Fibroblast of gingiva (primary cell): ENCODE measurements around the gene HDAC4.

Source experiments
- DNase-seq: peaks from one replicate; pipeline ENCODE4 v3.0.0-alpha.2; 2011; ENCODE audit warnings: low read depth

HDAC4 gene

DNA sequence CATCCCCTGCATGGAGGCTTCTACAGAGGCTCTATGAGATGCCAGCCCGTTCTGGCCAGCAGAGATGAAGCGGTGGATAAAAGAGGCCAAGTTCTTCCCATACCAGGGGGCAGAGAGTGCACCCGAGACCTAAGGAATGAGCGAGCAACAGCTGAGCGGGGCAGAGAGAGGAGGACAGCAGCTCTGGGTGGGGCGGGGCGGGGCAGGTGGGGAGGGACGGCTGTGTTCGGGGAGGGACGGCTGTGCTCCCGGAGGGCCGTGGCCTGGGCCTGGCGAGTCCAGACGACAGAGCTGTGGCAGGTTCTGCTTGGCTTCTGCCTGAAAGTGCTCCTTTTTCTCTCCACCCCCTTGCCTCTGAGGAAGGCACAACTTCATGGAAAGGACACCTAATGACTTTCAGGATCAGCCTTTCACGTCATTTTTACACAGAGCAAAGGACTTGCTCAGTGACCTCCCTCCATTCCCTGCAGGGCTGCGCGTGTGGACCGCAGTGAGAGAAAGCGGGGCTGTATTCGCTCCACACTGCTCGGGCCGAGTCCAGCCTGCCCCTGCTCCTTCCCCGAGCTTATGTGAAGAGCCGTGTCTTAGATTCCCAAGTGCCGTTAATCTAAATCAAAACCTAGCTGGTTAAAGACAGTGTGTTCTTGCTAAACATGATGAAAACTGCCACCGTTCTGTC is 232.9 kb downstream of the HDAC4 start:
- no peak for DNase-seq

DNA sequence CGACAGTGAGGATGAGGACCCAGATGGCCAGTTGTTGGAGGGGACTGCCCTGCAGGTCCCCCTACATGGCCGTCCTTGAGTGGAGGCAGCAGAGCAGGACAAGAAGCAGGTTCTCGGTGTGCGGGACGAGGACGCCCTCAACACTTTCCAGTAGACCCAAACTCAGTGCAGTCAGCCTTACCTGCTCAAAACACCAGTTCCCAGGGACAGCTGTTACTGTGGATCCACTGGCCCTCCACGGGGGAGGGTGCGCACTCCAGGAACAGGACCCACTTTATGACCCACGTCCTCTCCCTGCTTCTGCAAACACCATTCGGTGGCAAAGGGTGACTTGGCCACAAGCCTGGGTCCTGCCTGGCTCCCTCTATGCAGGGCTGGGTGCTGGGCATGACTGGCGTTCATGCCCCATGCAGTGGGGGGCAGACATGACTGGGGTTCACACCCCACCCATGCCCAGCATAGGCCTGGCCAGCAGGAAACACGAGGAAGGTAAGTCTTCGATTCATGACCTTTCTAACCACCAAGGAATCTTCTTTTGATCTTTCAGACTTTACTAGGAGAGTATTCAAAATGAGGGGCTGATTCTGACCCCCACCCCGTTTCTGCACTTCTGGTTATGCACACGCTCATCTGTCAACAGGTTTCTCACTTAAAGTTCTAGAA is 233.7 kb downstream of the HDAC4 start:
- no peak for DNase-seq

- DNase-seq, result no peak
Observed at GRCh38 chr2:239166201-239166834, 234.5 kb downstream of the HDAC4 start.

DNA sequence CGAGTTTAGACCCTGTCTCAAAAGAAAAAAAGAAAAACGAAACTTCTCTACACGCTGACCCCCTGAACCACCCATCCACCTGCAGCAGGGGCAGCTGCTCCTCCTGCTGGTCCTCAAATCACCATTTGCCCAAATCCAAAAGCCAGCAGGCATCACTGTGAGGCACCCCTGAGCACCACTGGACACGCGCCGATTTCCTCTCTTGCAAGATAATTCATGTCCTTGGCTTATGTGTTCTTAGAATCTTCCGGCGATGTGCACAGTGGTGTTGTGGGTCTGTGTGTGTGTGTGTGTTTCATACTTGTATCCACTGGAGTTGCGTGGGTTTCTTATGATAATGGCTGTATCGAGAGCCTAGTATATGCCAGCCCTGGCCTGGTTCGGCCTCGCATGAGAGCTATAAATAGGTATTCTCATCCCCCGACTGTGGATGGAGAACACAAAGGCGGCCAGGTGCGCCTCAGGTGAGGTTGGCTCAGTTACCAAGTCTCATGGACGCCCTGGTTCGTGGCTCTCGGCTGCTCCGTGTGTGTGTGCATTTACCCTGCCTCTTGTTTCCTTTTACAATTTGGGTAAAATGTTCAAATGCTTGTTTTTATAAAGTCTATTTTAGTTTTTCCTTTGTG is 235.5 kb downstream of the HDAC4 start:
- no peak for DNase-seq

DNA sequence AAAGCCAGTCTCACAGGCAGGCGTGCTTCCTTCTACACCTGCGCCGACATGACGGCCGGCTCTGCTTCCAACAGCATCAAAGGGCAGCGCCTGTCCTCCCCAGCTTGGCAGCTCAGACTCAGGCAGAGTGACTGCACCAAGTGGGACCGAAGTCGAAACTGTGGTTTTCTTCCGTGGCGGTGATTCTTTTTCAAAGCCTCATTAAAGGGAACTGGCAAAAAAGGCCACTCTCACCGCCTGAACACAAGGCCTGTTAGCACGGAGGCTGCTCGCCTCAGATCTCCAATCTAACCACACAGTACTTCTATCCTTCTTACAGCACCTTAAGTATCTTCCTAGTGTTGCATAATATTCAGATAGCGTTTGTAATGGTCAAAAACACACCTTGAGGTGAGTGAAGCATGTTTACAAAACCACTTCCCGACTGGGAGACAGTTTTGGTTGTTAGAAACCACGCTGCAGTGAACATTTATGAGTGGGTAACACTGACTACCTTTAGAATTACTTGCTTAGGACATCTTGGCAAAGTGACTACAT is 236.4 kb downstream of the HDAC4 start:
- no peak for DNase-seq

DNA sequence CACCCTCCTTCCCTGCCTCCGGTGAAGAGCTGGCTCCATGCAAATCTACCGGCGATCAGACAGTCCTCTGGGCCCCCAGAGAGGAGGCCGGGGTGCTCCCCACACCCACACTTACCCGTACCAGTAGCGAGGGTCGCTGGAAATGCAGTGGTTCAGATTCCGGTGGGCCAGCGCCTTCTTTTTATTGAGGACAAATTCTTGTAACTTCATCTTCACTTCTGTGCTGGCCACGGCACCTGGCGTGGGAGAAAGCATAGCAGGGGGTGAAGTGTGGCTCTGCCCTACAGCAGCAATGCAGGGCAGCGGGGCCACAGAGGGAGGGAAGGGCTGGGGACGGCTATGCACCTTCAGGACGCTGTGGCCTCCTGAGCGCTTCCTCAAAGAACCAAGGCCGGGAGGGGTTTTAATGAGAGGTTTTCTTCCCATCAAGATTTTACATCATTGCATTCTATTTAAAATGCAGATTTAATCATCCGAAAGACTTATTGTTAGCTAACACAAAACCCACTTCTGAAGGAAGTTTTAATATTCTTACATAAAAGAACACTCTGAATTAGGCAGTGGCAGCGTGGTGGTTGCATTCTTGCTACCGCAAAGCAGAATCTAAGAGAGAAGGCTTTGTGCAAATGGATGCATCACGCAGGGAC is 237.0 kb downstream of the HDAC4 start:
- no peak for DNase-seq

- DNase-seq, result no peak
Observed at GRCh38 chr2:239162976-239163687, 237.7 kb downstream of the HDAC4 start.

- DNase-seq, result no peak
Observed at GRCh38 chr2:239162141-239162821, 238.5 kb downstream of the HDAC4 start.

DNA sequence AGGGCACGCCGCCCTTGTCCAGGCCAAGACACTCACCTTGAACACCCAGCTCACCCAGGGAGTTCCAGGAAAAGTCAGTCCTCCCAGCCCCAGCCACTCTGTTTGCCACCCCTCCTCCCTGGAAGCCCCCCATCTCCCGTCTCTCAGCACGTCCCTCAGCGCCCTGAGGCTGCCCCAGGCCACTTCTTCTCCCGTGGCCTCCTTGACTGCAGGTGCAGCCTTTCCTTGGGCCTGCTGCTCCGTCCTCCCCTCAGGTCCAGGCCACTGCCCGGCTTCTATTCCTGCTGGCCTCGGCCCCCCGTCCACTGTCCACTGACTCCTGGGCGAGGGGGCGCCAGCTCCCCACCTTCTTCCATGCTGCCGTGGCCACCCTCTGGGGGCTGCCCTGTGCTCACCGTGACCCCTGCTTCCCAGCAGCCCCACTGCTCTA is 239.1 kb downstream of the HDAC4 start:
- no peak for DNase-seq

GRCh38 chr2:239160226-239161143 is 240.3 kb downstream of the HDAC4 start:
- DNase-seq, result no peak

GRCh38 chr2:239159476-239159911 is 241.3 kb downstream of the HDAC4 start:
- no peak for DNase-seq

- DNase-seq, result no peak
Observed at GRCh38 chr2:239158641-239159475, 242.0 kb downstream of the HDAC4 start.

DNA sequence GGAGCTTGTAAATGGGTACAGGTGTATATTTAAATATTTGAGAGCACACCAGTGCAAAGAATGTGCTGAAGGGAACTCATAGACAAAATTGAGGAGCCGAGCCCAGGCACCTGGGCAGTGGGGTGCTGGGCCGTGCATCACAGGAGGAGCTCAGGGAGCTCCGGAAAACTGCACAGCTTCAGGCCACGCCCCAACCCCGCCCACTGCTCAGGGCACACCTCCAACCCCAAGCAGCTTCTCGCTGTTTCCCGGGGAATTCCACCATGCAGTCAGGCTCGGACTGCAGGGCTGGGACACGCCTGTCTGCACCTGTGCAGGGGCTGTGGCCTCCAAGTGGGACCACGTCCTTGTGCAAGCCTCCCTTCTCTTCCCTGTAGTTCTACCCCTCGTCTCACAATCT is 243.0 kb downstream of the HDAC4 start:
- no peak for DNase-seq

GRCh38 chr2:239157269-239157668 is 243.6 kb downstream of the HDAC4 start:
- no peak for DNase-seq

- DNase-seq, result no peak
Observed at GRCh38 chr2:239156516-239157265, 244.1 kb downstream of the HDAC4 start.

DNA sequence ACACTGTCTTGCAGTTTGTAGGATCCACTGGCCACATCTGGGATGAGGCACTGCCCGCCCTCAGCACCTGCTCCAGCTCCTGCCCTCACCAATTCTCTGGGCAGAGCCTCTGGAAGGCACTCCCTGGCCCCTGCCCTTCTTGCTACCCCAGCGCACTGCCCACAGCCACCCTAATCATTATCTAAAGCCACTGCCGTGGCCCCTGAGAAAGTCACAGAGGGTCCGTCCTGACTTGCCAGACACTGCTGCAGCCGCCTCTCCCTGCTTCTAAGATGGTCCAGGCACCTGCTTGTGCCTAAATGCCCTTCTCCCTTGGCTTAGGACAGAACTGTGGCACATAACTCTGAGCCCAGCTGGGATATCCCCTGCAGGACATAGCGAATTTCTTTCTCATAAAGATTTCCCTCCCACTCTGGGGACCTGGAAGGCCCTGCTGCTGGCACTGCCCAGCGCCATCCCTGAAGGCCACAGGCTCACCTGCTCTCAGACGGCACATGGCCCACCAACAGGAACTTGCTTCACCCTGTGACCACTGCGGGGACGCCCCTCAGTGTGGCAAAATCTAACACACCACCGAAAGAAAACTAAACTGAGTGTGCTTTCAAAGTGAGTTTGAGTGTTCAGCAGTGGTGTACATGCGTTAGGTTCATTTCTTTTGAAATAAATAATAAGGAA is 244.9 kb downstream of the HDAC4 start:
- no peak for DNase-seq
